LNCAP (cell line): ENCODE data around the gene ARHGEF40.
A peak's percentile ranks its signal among the peaks of the same experiment; 100 is the strongest.

Source experiments
- CTCF ChIP-seq: fragments of 450-650 bp; IDR thresholded peaks from 2 replicates; pipeline ENCODE4 v1.5.1; 2017; ENCODE audit warnings: mild to moderate bottlenecking

ARHGEF40 gene

DNA sequence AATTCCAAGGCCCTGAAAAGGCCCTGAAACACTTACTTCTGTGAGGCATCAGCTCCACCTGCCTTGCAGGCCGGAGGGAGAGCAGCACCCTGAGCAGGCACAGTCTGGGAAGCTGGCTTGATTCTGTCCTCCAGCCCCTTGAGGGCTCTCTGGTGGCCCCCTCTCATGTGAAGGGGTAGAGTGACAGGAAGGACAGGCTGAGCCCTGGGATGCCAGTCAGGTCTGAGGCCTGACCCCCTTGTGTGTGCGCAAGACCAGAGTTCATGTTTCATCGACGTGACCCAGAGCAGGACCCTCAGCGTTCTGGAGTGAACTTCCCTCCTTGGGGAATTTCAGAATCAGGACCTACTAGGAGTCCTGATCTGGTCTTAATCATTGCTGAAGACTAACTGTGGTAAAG, 11.2 kb upstream of the ARHGEF40 start:
- no peak for TF ChIP-seq CTCF

DNA sequence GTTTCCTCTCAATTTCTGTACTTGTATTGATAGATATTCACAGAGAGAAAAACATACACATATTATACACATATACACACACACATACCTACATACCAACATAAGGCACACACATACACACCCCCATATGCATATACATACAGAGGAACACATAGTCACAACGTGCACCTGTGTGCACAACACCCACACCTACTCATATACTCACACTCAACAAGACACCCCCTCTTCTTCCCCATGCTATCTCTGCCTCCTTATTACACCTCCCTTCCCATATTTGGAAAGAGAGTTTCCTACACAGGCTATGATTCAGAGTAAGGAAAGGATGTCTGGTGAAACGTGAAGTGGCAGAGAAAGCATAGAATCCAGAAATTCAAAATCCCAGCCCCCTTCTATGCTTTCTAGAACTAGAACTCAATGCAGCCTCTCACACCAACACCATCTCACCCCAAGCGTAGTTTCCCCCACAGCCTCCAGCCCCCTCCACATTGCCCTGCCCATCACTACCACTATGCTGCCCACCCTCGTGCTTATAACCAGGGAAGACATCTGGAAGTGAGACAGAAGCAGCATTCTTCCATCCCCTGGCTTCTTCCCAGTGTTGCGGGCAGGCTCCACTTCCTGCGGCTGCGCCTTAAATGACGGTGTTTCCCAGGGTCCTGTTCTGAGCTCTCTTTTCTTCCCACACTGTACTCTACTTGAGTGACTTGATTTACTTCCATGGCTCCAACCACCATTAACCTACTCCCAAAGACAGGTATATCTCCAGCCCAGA, 10.1 kb upstream of the ARHGEF40 start:
- no peak for TF ChIP-seq CTCF

DNA sequence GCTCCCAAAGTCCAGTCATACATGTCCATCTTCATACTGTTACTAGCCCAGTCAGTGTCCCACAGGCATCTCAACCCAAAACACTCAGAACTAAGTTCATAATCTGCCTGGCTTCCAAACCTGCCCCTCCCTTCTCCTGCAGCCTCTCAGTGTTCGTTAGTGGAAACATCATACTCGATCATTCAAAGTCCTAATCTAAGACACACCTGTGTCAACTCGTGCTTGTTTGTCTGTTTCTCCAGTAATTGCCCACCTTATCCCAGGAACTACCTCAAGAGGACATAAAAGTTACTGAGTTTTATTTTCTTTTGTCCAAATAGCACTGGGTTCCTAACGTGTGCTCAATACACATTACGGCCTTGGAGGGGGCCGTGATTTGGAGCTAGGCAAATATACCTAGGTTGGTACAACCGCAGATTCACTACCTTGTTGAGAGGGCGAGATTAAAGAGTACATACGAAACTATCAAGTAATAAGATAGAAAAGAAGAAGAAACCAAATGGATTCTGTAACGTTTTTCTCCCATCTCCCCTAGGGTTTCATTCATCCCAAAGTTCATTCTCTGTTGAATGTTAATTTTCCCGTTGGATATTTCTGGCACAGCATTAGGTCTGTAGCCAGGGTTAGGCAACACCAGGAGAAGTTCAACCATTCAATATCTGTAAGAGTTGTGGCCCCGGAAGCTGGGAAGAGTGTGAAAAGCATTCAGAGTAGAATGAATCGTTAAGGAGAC, 9.3 kb upstream of the ARHGEF40 start:
- TF ChIP-seq CTCF: no peak

- TF ChIP-seq CTCF: no peak
Observed at GRCh38 chr14:21061347-21061668, 8.8 kb upstream of the ARHGEF40 start.

- TF ChIP-seq CTCF: no peak
Observed at GRCh38 chr14:21063479-21063878, 6.6 kb upstream of the ARHGEF40 start.

- peak; percentile 33 for TF ChIP-seq CTCF
Observed at GRCh38 chr14:21066882-21067502, 3.1 kb upstream of the ARHGEF40 start.

GRCh38 chr14:21068521-21069387, 1.4 kb upstream of the ARHGEF40 start:
- peak; percentile 29; the same call in 1 of the 2 replicates for TF ChIP-seq CTCF
